Measurements from ENCODE around the gene RASSF8.

DNA sequence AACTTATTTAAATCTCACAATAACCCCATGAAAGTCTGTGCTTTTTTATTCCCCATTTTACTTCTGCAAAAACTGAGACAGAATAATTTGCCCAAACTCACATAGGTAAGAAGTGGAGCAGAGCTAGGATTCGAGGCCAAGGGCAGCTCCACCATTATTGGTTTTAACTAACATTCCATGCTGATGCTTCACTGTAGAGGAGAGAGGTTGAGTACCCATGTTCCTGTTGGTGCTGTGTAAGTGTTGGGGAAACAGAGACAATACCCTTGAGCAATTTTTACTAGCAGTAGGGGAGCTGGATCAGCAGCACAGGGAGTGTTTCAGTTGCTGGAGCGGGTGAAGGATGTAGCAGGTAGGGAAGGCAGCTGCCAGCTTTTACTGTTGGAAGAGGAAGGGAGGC, 21.1 kb downstream of the RASSF8 start:
- no peak for TF ChIP-seq EP300 (IDR thresholded peaks at IDR 0.05)
- TF ChIP-seq, protein P1, sequence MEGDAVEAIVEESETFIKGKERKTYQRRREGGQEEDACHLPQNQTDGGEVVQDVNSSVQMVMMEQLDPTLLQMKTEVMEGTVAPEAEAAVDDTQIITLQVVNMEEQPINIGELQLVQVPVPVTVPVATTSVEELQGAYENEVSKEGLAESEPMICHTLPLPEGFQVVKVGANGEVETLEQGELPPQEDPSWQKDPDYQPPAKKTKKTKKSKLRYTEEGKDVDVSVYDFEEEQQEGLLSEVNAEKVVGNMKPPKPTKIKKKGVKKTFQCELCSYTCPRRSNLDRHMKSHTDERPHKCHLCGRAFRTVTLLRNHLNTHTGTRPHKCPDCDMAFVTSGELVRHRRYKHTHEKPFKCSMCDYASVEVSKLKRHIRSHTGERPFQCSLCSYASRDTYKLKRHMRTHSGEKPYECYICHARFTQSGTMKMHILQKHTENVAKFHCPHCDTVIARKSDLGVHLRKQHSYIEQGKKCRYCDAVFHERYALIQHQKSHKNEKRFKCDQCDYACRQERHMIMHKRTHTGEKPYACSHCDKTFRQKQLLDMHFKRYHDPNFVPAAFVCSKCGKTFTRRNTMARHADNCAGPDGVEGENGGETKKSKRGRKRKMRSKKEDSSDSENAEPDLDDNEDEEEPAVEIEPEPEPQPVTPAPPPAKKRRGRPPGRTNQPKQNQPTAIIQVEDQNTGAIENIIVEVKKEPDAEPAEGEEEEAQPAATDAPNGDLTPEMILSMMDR (IDR thresholded peaks at IDR 0.05), result no peak
